Activated CD8-positive, alpha-beta memory T cell treated with anti-CD3 and anti-CD28 coated beads, Interleukin-2, amount 50 U/mL, for 1 hour (primary cell): ENCODE data around the gene QKI.

Experiments
- DNase-seq: peaks from one replicate; pipeline ENCODE4 v3.0.0-alpha.2; 2020; ENCODE audit errors: extremely low read depth

QKI gene

GRCh38 chr6:163616452-163616851, 201.9 kb downstream of the QKI start:
- DNase-seq: no peak

DNA sequence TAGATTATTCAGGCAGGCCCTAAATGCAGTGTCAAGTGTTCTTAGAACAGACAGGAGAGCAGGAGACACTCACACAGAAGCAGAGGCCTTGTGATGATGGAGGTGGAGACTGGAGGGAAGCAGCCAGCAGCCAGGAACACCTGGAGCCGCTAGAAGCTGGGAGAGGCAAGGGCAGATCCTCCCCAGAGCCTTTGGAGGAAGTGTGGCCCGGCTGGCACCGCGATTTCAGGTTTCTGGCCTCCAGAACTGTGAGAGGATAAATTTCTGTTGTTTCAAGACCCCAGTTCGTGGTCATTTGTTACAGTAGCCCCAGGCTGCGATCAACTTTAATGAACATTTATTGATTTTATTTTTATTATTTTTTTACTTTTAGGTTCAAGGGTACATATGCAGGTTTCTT, 203.0 kb downstream of the QKI start:
- DNase-seq: no peak

DNA sequence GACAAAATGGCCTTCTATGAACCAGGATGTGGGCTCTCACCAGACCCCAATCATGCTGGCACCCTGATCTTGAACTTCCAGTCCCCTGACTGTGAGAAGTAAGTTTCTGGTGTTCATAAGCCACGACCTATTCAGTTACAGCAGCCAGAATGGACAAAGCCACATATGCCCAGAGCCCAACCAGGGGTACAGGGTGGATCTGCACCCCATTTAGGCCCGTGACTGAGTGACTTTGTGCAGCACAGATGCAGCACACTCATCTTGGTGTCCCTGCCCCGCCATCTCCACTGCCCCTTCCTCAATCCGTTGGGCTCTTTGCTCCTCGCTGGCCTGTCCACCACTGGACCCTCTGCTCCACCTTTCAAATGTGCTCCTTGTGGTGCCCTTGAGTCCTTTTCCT, 205.6 kb downstream of the QKI start:
- DNase-seq: no peak

DNA sequence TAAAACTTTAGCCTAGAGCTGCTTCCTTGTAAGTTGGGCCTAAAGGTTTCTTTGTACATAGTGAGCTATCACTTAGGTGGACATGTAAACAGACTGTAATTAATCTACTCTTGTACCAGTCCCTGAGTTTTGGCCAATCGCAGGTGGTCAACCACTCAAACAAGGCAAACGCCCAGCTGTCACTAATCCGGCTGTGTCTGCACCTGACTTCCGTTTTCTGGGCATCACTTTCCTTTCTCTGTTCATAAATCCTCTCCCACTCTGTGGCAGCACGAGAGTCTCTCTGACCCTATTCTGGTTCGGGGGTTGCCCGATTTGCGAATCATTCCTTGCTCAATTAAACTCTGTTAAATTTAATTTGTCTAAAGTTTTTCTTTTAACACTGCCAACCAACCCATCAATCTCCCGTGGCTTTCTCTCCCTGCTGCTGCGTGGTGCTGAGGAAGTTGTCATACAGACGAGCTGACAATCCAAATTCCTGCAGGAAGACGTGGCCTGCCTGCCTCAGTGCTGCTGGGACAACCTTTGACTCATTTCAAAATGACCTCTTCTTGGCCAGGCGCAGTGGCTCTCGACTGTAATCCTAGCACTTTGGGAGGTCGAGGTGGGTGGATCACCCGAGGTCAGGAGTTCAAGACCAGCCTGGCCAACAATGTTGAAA, 206.3 kb downstream of the QKI start:
- DNase-seq: no peak

- DNase-seq: no peak
Observed at GRCh38 chr6:163625265-163625664, 210.7 kb downstream of the QKI start.

DNA sequence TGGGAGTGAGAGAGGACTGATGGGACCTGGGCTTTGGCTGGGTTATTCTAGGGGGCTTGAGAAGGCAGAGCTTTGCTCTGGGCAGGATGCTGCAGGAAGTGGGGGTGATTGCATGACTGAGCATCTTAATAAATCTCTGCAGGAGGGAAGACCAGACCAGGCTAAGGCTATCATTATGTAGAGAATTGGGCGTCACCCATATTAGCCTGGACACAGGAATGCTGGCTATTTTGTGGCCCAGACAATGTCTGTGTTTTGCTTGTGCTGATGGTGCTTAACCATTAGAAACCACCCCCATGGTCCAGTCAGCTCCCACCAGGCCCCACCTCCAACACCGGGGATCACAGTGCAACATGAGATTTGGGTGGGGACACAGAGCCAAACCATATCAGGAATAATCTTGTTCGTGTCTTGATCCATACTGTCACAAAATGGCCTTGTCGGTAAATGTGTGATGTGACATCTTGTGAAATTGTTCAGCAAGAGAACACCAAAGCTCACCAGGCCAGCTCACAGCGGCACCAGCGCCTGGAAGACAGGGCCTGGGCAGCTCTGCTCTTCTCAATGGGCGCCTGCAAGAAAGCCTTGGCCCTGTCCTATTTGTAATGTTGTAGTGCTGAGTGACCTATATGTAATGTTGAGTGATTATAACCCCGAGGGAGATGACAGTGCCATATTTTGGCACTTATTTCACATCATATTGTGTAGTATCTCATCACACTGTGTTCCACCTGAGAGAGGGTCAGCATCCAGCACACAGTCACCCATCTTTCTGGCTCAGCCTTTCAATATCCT, 211.8 kb downstream of the QKI start:
- DNase-seq: no peak

DNA sequence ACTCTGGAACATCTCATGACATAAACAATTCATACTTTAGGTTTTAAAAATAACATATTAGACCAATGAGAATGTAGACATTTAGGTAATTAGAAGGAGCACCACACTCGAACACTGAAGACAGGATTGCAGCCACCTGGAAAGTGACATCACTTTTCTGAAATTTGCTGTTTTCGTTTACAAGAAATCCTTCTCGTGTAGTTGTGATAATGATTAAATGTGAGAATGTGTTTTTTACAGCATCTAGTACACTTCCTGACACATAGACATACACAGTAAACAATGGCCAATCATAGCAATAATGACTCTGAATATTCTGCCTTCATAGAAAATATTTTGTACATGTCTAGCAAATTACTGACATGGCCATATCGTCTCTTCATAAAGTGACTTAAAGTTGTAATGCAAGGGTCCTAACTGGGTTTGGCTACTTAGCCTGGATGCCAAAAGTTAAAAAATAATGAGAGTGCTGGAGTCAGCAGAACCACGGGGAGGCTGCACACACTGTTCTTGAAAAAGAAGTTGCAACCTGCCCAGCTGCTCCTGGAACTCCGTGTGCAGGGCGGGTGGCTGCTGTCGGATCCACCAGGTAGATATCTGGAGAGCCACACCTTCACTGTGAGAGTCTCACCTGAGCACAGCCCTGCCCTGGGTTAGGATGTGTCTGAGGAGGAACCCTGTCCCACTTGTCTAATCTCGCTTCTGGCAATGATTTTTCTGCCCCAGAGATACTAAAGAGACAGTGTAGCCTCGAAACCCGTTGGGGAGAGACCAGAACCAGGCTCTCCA, 212.9 kb downstream of the QKI start:
- no peak for DNase-seq
